22Rv1 (cell line): Measurements from ENCODE around the gene ATG4C.

Source experiments
- CTCF ChIP-seq: fragments of 450-650 bp; IDR thresholded peaks from 2 replicates; pipeline ENCODE4 v1.5.1; 2017; ENCODE audit warnings: mild to moderate bottlenecking
- ZFX ChIP-seq: fragments of 450-650 bp; IDR thresholded peaks from 2 replicates; pipeline ENCODE4 v1.6.1; 2017; ENCODE audit warnings: antibody characterized with exemption, borderline replicate concordance

GRCh38 chr1:62875676-62876075, 91.7 kb downstream of the ATG4C start:
- TF ChIP-seq CTCF (no peak), ZFX (no peak)
